Suprapubic skin (tissue), 4 donors: ENCODE data around the gene CBLB.

ENCODE experiments used
- EP300 ChIP-seq: sonication (generic); formaldehyde crosslinking; IDR thresholded peaks from one replicate; pipeline ENCODE4 v1.6.1; 2017; ENCODE audit warnings: antibody characterized with exemption
- POLR2A ChIP-seq, 2 donors: fragments of 450-650 bp; IDR thresholded peaks; one replicate each; pipeline ENCODE4 v1.6.1; 2017; ENCODE audit warnings: antibody characterized with exemption in 2 of 2, mild to moderate bottlenecking in 2 of 2, moderate library complexity in 2 of 2
- POLR2AphosphoS5 ChIP-seq, 3 donors: sonication (generic); formaldehyde crosslinking; IDR thresholded peaks; one replicate each; pipeline ENCODE4 v1.6.1; 2017; ENCODE audit warnings: antibody characterized with exemption in 3 of 3
- TF ChIP-seq, protein P1 (sequence below), 2 donors: fragments of 200-600 bp in 1 of 2; fragments of 450-650 bp in 1 of 2; sonication (generic) in 1 of 2; IDR thresholded peaks; one replicate each; pipeline ENCODE4 v1.5.1; 2016 to 2019; ENCODE audit warnings: antibody characterized with exemption in 2 of 2, mild to moderate bottlenecking in 1 of 2, moderate library complexity in 1 of 2

DNA sequence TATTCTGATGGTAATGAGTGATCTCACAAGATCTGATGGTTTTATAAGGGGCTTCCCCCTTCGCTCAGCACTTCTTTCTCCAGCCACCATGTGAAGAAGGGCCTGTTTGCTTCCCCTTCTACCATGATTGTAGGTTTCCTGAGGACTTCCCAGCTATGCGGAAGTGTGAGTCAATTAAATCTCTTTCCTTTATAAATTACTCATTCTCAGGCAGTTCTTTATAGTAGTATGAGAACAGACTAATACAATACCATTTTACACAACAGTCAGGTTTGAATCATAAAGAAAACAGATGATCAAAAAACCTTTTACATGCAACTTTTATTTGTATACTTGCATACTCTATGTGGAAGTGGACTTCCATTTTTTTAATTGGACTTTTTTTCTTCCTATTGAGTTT is 46.7 kb upstream of the CBLB start:
- TF ChIP-seq POLR2A (IDR thresholded peaks at IDR 0.05) (no peak), POLR2AphosphoS5 (IDR thresholded peaks at IDR 0.05) (no peak), EP300 (no peak)
- TF ChIP-seq, protein P1, sequence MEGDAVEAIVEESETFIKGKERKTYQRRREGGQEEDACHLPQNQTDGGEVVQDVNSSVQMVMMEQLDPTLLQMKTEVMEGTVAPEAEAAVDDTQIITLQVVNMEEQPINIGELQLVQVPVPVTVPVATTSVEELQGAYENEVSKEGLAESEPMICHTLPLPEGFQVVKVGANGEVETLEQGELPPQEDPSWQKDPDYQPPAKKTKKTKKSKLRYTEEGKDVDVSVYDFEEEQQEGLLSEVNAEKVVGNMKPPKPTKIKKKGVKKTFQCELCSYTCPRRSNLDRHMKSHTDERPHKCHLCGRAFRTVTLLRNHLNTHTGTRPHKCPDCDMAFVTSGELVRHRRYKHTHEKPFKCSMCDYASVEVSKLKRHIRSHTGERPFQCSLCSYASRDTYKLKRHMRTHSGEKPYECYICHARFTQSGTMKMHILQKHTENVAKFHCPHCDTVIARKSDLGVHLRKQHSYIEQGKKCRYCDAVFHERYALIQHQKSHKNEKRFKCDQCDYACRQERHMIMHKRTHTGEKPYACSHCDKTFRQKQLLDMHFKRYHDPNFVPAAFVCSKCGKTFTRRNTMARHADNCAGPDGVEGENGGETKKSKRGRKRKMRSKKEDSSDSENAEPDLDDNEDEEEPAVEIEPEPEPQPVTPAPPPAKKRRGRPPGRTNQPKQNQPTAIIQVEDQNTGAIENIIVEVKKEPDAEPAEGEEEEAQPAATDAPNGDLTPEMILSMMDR (IDR thresholded peaks at IDR 0.05), result no peak
